Keratinocyte (primary cell): ENCODE measurements around the gene COQ7. TPM values are rescaled to one million over a fixed set of nuclear protein-coding genes. Genes with fewer than 3 reads are reported as not detected.

Source experiments
- DNase-seq: peaks from one replicate; pipeline ENCODE4 v3.0.0-alpha.2; 2011; ENCODE audit warnings: low read depth, missing footprints, low spot score
- FAIRE-seq: peaks from 2 replicates; lab custom pipeline; 2011; peaks lifted over from hg19 to GRCh38; lab: Jason Lieb, UNC
- H2AFZ ChIP-seq: 2 replicates; pipeline ENCODE4 v1.6.0; 2012; ENCODE audit warnings: low read length, control low read depth, inconsistent platforms; ENCODE audit not compliant: control insufficient read depth
- H3K27ac ChIP-seq: 2 replicates; pipeline ENCODE4 v1.5.1; 2011; ENCODE audit warnings: low read length; ENCODE audit not compliant: control insufficient read depth, insufficient read depth
- H3K27me3 ChIP-seq: 3 replicates; pipeline ENCODE4 v1.6.0; 2011; ENCODE audit warnings: low read length; ENCODE audit not compliant: control insufficient read depth, insufficient read depth; ENCODE audit errors: extremely low read depth
- H3K36me3 ChIP-seq, 2 experiments: 2 replicates in 1 of 2; 3 replicates in 1 of 2; pipeline ENCODE4 v1.5.1; 2011; ENCODE audit warnings: low read length in 2 of 2, mild to moderate bottlenecking in 1 of 2; ENCODE audit not compliant: control insufficient read depth in 2 of 2, insufficient read depth in 2 of 2; ENCODE audit errors: extremely low read depth in 1 of 2
- H3K4me1 ChIP-seq: 3 replicates; pipeline ENCODE4 v1.5.1; 2011; ENCODE audit warnings: low read length; ENCODE audit not compliant: control insufficient read depth, insufficient read depth; ENCODE audit errors: extremely low read depth
- H3K4me2 ChIP-seq: 3 replicates; pipeline ENCODE4 v1.6.0; 2011; ENCODE audit warnings: low read depth, low read length; ENCODE audit not compliant: control insufficient read depth, insufficient read depth; ENCODE audit errors: extremely low read depth
- H3K4me3 ChIP-seq, 3 experiments: fragments of 200-600 bp in 1 of 3; sonication (generic) in 1 of 3; 2 replicates in 2 of 3; 3 replicates in 1 of 3; pipeline ENCODE4 v1.5.1; 2011 to 2016; ENCODE audit warnings: low read length in 3 of 3, mild to moderate bottlenecking in 3 of 3, control low read depth in 2 of 3, inconsistent platforms in 1 of 3, low read depth in 1 of 3, mixed read lengths in 1 of 3, mixed run types in 1 of 3, moderate library complexity in 1 of 3; ENCODE audit not compliant: control insufficient read depth in 2 of 3, insufficient read depth in 2 of 3; ENCODE audit errors: extremely low read depth in 1 of 3
- H3K79me2 ChIP-seq: 2 replicates; pipeline ENCODE4 v1.6.0; 2012; ENCODE audit warnings: low read length; ENCODE audit not compliant: control insufficient read depth, insufficient read depth
- H3K9ac ChIP-seq: 3 replicates; pipeline ENCODE4 v1.6.0; 2011; ENCODE audit warnings: low read length; ENCODE audit not compliant: control insufficient read depth, insufficient read depth; ENCODE audit errors: extremely low read depth
- H3K9me1 ChIP-seq: 3 replicates; pipeline ENCODE4 v1.6.0; 2011; ENCODE audit warnings: low read length; ENCODE audit not compliant: control insufficient read depth, insufficient read depth; ENCODE audit errors: extremely low read depth
- H3K9me3 ChIP-seq: 2 replicates; pipeline ENCODE4 v1.5.1; 2012; ENCODE audit warnings: low read depth, low read length; ENCODE audit not compliant: control insufficient read depth
- H4K20me1 ChIP-seq: 3 replicates; pipeline ENCODE4 v1.6.0; 2011; ENCODE audit warnings: low read length; ENCODE audit not compliant: control insufficient read depth, insufficient read depth; ENCODE audit errors: extremely low read depth
- CTCF ChIP-seq, 3 experiments: IDR thresholded peaks in 1 of 3; conservative IDR thresholded peaks in 1 of 3; optimal IDR thresholded peaks in 1 of 3; 2 replicates in 2 of 3; 3 replicates in 1 of 3; pipeline versions ENCODE3 to v1.5.1; 2011; ENCODE audit warnings: low read length in 3 of 3, mild to moderate bottlenecking in 3 of 3, moderate library complexity in 2 of 3, control low read depth in 1 of 3, inconsistent platforms in 1 of 3; ENCODE audit not compliant: insufficient read depth in 2 of 3; ENCODE audit errors: extremely low read depth in 1 of 3
- EZH2 ChIP-seq: IDR thresholded peaks from one replicate; pipeline ENCODE4 v1.6.1; 2012; ENCODE audit warnings: inconsistent platforms, mild to moderate bottlenecking, low read length, moderate library complexity
- dilution Hi-C: fragments of 300-500 bp; cut with MboI; formaldehyde crosslinking; loops from one replicate; pipeline ENCODE4 v1.7.0; 2020; ENCODE audit warnings: low sequenced_read_pairs; ENCODE audit not compliant: extremely low pct_ligation_motif_present
- polyA plus RNA-seq, 5 experiments: library from polyadenylated mRNA; depleted of rRNA in 3 of 5; stranded (reverse) in 3 of 5; stranded (forward) in 1 of 5; unstranded in 1 of 5; fragments of >200 nt; gene quantifications; 1 replicate in 1 of 5; 2 replicates in 3 of 5; 3 replicates in 1 of 5; pipeline versions ENCODE4 v1.2.1 to v1.2.3, GENCODE V29; 2011 to 2012; ENCODE audit warnings: missing spikeins in 2 of 5, low read depth in 1 of 5, low replicate concordance in 1 of 5

The COQ7 gene
- polyA plus RNA-seq, 1 donor (not counting 4 experiments of a cell fraction or from before 2014, with no cell fraction given): 11.0 TPM

GRCh38 chr16:19102187-19102872 is 34.9 kb downstream of the COQ7 start:
- Histone ChIP-seq H3K9me3 (no peaks in the 10 kb centered on the region), H3K4me1 (peaks cover 5% of the 10 kb centered on the region), H4K20me1 (no peaks in the 10 kb centered on the region), H3K9me1 (no peaks in the 10 kb centered on the region), H3K27ac (no peak overlapping the region), H3K79me2 (no peaks in the 10 kb centered on the region), H3K9ac (no peak overlapping the region), H3K4me2 (no peak overlapping the region), H3K4me3 (no peak overlapping the region), H2AFZ (no peak overlapping the region), H3K36me3 (no peaks in the 10 kb centered on the region), H3K27me3 (no peaks in the 10 kb centered on the region)
- no peak for DNase-seq
- FAIRE-seq: no peak
- dilution Hi-C loops: no loop called here
- no peak for TF ChIP-seq EZH2

DNA sequence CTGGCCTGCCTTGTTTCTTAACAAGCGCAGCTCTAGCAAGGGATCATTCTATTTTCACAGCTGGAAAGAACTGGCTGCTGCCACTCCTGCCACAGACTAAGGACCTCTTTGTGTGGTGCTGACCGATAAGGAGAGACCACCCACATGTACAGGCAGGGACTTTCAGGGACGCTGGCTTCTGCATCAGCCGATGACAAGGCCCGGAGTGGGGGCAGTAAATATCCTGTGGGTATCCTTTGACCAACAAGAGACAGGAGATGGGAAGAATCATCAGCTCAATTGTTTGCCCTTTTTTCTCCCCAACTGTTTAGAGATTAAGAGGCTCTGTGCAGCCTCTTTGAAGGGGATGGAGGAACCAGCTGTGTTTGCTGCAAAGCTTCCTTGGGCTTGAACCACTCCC is 37.2 kb downstream of the COQ7 start:
- Histone ChIP-seq H2AFZ (no peak overlapping the region), H4K20me1 (no peaks in the 10 kb centered on the region), H3K79me2 (no peaks in the 10 kb centered on the region), H3K9ac (no peak overlapping the region), H3K27ac (no peak overlapping the region), H3K4me3 (no peak overlapping the region), H3K9me1 (no peaks in the 10 kb centered on the region), H3K4me2 (no peak overlapping the region), H3K4me1 (peaks cover 7% of the 10 kb centered on the region), H3K36me3 (no peaks in the 10 kb centered on the region), H3K27me3 (no peaks in the 10 kb centered on the region), H3K9me3 (no peaks in the 10 kb centered on the region)
- FAIRE-seq (no peak), DNase-seq (no peak)
- no peak for TF ChIP-seq CTCF (optimal IDR thresholded peaks at IDR 0.05 in 1 of 3, IDR thresholded peaks at IDR 0.05 in 1 of 3, conservative IDR thresholded peaks at IDR 0.05 in 1 of 3; ENCODE audit: extremely low read depth in 1 of 3, insufficient read depth in 2 of 3, low read length in 3 of 3)
- no peak for TF ChIP-seq EZH2
- dilution Hi-C loops: no loop called here

DNA sequence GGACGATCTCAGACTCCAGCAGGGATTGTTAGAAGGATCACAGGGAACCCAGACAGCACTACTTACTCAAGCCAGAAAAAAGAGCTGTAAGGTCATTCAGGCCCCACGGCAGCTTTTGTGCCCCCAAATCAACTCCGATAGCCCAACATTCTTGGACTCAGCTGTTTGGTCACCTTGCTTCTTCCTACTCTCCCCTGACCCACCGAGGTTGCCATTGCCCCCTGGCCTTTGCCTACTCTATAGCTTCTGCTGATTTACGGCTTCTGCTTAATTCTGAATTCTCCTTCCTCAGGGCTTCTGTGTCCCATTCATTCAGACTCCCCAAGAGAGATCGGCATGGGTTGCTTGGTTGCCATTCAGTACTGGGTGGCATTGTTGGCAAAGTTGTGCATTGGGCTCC is 37.7 kb downstream of the COQ7 start:
- Histone ChIP-seq H4K20me1 (no peaks in the 10 kb centered on the region), H3K27ac (no peak overlapping the region), H3K4me3 (no peak overlapping the region), H3K9me1 (no peaks in the 10 kb centered on the region), H3K4me2 (no peak overlapping the region), H3K79me2 (no peaks in the 10 kb centered on the region), H3K4me1 (peaks cover 7% of the 10 kb centered on the region), H3K27me3 (no peaks in the 10 kb centered on the region), H3K9me3 (no peaks in the 10 kb centered on the region), H3K36me3 (no peaks in the 10 kb centered on the region), H3K9ac (no peak overlapping the region), H2AFZ (no peak overlapping the region)
- no peak for TF ChIP-seq CTCF (optimal IDR thresholded peaks at IDR 0.05 in 1 of 3, IDR thresholded peaks at IDR 0.05 in 1 of 3, conservative IDR thresholded peaks at IDR 0.05 in 1 of 3; ENCODE audit: extremely low read depth in 1 of 3, insufficient read depth in 2 of 3, low read length in 3 of 3)
- no peak for TF ChIP-seq EZH2
- DNase-seq (no peak), FAIRE-seq (no peak)
- dilution Hi-C loops: no loop called here
